ENCODE measurements around the gene XRCC1.

DNA sequence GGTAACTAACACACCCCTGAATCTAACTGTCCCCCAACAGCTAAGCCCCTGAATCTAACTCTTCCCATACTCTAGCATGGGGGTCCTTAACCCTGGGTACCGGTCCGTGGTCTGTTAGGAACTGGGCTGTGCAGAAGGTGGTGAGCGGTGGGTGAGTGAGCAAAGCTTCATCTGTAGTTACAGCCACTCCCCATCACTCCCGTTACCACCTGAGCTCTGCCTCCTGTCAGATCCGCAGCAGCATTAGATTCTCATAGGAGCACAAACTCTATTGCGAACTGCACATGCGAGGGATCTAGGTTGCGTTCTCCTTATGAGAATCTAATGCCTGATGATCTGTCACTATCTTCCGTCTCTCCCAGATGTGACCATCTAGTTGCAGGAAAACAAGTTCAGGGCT is 64.6 kb downstream of the XRCC1 start:
- TF ChIP-seq, protein P1, sequence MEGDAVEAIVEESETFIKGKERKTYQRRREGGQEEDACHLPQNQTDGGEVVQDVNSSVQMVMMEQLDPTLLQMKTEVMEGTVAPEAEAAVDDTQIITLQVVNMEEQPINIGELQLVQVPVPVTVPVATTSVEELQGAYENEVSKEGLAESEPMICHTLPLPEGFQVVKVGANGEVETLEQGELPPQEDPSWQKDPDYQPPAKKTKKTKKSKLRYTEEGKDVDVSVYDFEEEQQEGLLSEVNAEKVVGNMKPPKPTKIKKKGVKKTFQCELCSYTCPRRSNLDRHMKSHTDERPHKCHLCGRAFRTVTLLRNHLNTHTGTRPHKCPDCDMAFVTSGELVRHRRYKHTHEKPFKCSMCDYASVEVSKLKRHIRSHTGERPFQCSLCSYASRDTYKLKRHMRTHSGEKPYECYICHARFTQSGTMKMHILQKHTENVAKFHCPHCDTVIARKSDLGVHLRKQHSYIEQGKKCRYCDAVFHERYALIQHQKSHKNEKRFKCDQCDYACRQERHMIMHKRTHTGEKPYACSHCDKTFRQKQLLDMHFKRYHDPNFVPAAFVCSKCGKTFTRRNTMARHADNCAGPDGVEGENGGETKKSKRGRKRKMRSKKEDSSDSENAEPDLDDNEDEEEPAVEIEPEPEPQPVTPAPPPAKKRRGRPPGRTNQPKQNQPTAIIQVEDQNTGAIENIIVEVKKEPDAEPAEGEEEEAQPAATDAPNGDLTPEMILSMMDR (IDR thresholded peaks at IDR 0.05 in 2 of 3, conservative IDR thresholded peaks at IDR 0.05 in 1 of 3; ENCODE audit: control insufficient read depth in 2 of 3, extremely low read depth in 1 of 3, insufficient read depth in 1 of 3, low read depth in 3 of 3, low read length in 3 of 3): no peak
- TF ChIP-seq, protein P2, sequence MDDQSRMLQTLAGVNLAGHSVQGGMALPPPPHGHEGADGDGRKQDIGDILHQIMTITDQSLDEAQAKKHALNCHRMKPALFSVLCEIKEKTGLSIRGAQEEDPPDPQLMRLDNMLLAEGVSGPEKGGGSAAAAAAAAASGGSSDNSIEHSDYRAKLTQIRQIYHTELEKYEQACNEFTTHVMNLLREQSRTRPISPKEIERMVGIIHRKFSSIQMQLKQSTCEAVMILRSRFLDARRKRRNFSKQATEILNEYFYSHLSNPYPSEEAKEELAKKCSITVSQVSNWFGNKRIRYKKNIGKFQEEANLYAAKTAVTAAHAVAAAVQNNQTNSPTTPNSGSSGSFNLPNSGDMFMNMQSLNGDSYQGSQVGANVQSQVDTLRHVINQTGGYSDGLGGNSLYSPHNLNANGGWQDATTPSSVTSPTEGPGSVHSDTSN (IDR thresholded peaks at IDR 0.05; ENCODE audit: insufficient replicate concordance, low read depth, low read length): no peak
- TF ChIP-seq JUND (IDR thresholded peaks at IDR 0.05; ENCODE audit: low read depth, low read length): no peak
- no peak for TF ChIP-seq USF2 (IDR thresholded peaks at IDR 0.05; ENCODE audit: borderline replicate concordance, low read depth, low read length)
- TF ChIP-seq EP300 (IDR thresholded peaks at IDR 0.05; ENCODE audit: borderline replicate concordance in 1 of 2, control insufficient read depth in 1 of 2, low read depth in 2 of 2, low read length in 2 of 2): no peak
- TF ChIP-seq PKNOX1 (IDR thresholded peaks at IDR 0.05): no peak

Data from GM12878 (cell line).